ENCODE measurements around the gene ABLIM2.

ABLIM2 gene

DNA sequence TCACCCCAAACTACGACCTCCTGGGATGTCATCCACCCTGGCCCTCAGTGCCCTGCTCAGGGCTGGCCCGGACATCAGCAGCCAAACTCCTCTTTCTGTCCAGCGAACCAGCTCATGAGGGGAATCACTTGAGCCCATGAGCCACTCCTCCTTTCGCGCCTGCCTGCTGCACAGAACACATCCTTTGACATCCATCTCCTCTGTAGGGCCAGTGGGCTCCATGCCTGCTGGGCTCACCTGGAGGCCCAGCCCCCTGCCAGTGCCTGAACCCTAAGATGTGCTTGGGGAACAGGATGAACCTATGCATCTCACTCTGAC is 43.5 kb downstream of the ABLIM2 start:
- TF ChIP-seq GABPA (IDR thresholded peaks at IDR 0.05; ENCODE audit: low read depth) (no peak), REST (IDR thresholded peaks at IDR 0.05; ENCODE audit: insufficient replicate concordance, low read depth) (no peak), CTCF (IDR thresholded peaks at IDR 0.05; ENCODE audit: insufficient read depth, low read length) (no peak), POLR2AphosphoS5 (IDR thresholded peaks at IDR 0.05; ENCODE audit: low read depth) (no peak)
- no peak overlapping the region for H3K27ac ChIP-seq (replicated peaks)
- H3K27me3 ChIP-seq (ENCODE audit: insufficient read depth, poor library complexity, severe bottlenecking), result peaks cover 2% of the 10 kb centered on the region
- DNase-seq (ENCODE audit: low read depth in 1 of 2, low spot score in 1 of 2), result no peak
- H3K4me3 ChIP-seq (replicated peaks; ENCODE audit: insufficient read depth, low read length), result no peak overlapping the region

DNA sequence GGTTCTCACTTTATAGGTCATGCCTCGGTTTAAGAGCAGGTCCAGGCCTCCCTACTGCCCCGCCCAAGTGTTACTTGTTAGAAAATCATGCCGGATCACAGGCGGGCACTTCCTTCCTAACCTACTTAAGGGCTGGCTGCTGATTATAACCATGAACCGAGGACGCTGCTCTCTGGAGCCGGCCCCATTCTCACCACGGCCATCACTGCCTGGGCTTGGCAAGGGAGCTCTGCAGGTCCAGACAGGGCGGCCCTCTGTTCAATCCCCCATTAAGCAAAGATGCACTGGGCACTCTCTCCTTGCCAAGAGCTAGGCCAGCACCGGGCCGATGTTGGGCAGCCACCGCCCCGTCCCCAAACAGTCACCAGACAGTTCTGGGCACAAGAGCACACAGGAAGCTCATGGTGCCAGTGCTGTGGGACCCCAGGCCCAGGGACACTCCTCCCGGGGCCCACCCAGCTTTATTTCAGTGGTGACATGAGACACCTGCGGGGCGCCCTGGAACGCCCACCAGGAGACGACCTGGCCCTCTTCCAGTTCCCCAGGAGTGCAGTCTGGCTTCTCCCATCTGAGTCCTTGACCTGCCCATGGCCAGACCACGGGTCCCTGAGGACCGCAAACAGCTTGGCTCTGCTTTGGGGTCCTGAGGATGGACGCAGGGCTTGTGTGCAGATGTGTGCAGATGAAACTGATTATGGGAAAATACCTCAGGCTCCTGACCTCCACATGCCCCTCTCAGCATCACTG is 44.0 kb downstream of the ABLIM2 start:
- Histone ChIP-seq H3K27ac (replicated peaks) (no peak overlapping the region), H3K4me3 (replicated peaks; ENCODE audit: insufficient read depth, low read length) (no peak overlapping the region), H3K27me3 (ENCODE audit: insufficient read depth, poor library complexity, severe bottlenecking) (peaks cover 4% of the 10 kb centered on the region)
- no peak for DNase-seq (ENCODE audit: low read depth in 1 of 2, low spot score in 1 of 2)
- no peak for TF ChIP-seq REST (IDR thresholded peaks at IDR 0.05; ENCODE audit: insufficient replicate concordance, low read depth)
- TF ChIP-seq GABPA (IDR thresholded peaks at IDR 0.05; ENCODE audit: low read depth), result no peak
- no peak for TF ChIP-seq CTCF (IDR thresholded peaks at IDR 0.05; ENCODE audit: insufficient read depth, low read length)
- TF ChIP-seq POLR2AphosphoS5 (IDR thresholded peaks at IDR 0.05; ENCODE audit: low read depth), result no peak
- no peak for TF ChIP-seq SPI1 (IDR thresholded peaks at IDR 0.05; ENCODE audit: borderline replicate concordance, low read depth)

DNA sequence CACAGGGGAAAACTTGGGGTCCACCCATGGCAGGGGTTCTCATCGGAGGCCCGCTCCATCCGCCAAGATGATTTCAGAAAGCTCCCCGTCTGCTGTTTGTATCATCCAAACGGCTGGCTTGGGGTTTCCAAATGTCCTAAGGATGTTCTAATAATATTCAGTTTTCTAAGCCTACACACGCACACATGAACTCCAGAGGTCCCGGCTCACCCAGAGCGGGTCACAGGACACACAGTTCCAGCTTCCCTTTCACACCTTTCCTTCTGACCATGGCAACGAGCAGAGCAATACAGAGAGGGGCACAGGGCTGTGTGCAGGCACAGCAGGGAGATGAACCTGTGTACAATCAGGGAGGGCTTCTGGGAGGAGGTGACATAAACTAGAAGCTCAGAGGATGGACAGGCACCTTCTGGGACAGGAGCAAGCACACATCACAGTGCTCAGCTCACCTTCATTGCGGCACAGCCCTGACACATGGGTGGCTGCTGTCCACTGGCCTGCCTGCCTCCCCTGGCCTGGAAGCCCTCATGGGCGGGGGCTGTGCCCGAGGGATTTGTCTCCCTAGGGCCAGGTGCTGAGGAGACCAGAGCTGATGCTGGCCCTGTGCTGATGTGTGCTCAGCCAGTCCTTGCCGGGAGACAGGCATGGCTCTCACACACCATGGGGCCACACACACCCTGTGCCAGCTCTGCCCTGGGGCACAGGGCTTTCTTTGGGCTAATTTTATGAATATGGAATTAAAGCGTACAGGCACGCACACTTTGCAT is 44.8 kb downstream of the ABLIM2 start:
- peaks cover 4% of the 10 kb centered on the region for H3K27me3 ChIP-seq (ENCODE audit: insufficient read depth, poor library complexity, severe bottlenecking)
- no peak overlapping the region for H3K27ac ChIP-seq (replicated peaks)
- H3K4me3 ChIP-seq (replicated peaks; ENCODE audit: insufficient read depth, low read length), result no peak overlapping the region
- TF ChIP-seq CTCF (IDR thresholded peaks at IDR 0.05; ENCODE audit: insufficient read depth, low read length), result no peak
- TF ChIP-seq REST (IDR thresholded peaks at IDR 0.05; ENCODE audit: insufficient replicate concordance, low read depth), result no peak
- no peak for TF ChIP-seq SPI1 (IDR thresholded peaks at IDR 0.05; ENCODE audit: borderline replicate concordance, low read depth)
- no peak for DNase-seq (ENCODE audit: low read depth in 1 of 2, low spot score in 1 of 2)
